Measurements from ENCODE around the gene BYSL. TPM values are rescaled to one million over a fixed set of nuclear protein-coding genes. Genes with fewer than 3 reads are reported as not detected.

BYSL gene
- total RNA-seq, 4 donors from 2014 or later, result 4.1 to 12.2 (median 7.7) TPM

- 91 to 100% methylated on average over 1 of the region's 1 CpG for WGBS, 2 donors
- intact Hi-C loops (cut with DNase I; ENCODE audit: low total_unique reads), result no loop called here
- no peak overlapping the region for H3K4me3 ChIP-seq (ENCODE audit: low read depth, poor library complexity, severe bottlenecking)
Observed at GRCh38 chr6:41901882-41902519, 19.3 kb upstream of the BYSL start.

DNA sequence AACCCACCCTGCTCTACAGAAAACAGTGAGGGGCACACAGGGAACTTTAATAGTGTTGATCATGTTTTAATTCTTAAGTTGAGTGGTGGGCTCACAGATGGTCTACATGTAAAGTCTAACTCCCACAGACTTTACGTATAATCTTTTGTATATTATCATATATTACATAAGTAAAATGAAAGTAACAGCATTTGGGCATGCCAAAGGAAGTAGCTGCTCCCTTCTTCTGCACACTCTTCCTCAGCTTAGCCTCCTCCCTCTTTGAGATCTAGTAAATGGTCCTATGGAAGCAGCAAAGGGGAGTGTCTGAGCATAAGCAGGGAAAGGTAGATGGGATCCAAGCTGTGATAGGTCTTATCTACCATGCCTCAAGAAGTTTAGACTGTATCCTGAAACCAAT is 11.6 kb upstream of the BYSL start:
- 88 to 94% methylated on average over 1 of the region's 1 CpG for WGBS, 2 donors
- intact Hi-C loops (cut with DNase I; ENCODE audit: low total_unique reads), result loop anchor here (10.0 kb wide), 1 partner anchor 65 kb away; no protein-coding TSS in a partner anchor
- TF ChIP-seq, protein P1, sequence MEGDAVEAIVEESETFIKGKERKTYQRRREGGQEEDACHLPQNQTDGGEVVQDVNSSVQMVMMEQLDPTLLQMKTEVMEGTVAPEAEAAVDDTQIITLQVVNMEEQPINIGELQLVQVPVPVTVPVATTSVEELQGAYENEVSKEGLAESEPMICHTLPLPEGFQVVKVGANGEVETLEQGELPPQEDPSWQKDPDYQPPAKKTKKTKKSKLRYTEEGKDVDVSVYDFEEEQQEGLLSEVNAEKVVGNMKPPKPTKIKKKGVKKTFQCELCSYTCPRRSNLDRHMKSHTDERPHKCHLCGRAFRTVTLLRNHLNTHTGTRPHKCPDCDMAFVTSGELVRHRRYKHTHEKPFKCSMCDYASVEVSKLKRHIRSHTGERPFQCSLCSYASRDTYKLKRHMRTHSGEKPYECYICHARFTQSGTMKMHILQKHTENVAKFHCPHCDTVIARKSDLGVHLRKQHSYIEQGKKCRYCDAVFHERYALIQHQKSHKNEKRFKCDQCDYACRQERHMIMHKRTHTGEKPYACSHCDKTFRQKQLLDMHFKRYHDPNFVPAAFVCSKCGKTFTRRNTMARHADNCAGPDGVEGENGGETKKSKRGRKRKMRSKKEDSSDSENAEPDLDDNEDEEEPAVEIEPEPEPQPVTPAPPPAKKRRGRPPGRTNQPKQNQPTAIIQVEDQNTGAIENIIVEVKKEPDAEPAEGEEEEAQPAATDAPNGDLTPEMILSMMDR (IDR thresholded peaks at IDR 0.05), result no peak
- no peak for TF ChIP-seq POLR2A (IDR thresholded peaks at IDR 0.05)
- no peak for DNase-seq (ENCODE audit: low spot score in 2 of 2)
- H3K4me3 ChIP-seq (ENCODE audit: low read depth, poor library complexity, severe bottlenecking), result no peak overlapping the region

More at GRCh38 chr6:41901882-41902519, 19.3 kb upstream of the BYSL start:
- TF ChIP-seq POLR2A (IDR thresholded peaks at IDR 0.05), result no peak
- TF ChIP-seq, protein P1 (IDR thresholded peaks at IDR 0.05), result no peak
- DNase-seq (ENCODE audit: low spot score in 2 of 2), result no peak

DNA sequence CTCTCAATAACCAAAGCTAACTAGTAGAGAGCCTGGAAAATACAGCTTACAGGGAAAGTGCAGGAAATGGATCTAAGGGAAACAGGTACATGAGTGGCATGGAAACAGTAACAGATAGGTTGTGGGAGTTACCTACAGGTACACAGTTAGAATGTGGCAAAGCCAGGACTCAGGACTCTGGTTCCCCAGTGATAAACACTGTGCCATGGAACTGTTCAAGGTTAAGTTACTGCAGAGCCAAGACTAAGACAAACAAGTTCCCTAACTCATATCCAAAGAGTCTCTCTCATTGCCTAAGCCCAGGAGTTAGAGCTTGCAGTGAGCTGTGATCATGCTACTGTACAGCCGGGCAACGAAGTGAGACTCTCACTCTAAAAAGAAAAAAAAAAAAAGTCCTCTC is 7.0 kb upstream of the BYSL start:
- intact Hi-C loops (cut with DNase I; ENCODE audit: low total_unique reads), result loop anchor here (10.0 kb wide), 1 partner anchor 70 kb away; no protein-coding TSS in a partner anchor
- no peak overlapping the region for H3K4me3 ChIP-seq (ENCODE audit: low read depth, poor library complexity, severe bottlenecking)
- no peak for DNase-seq (ENCODE audit: low spot score in 2 of 2)
- TF ChIP-seq POLR2A (IDR thresholded peaks at IDR 0.05), result no peak
- TF ChIP-seq, protein P1 (IDR thresholded peaks at IDR 0.05), result no peak
- 90 to 93% methylated on average over 2 of the region's 2 CpGs for WGBS, 2 donors

- no peak overlapping the region for H3K4me3 ChIP-seq (ENCODE audit: low read depth, poor library complexity, severe bottlenecking)
- TF ChIP-seq POLR2A (IDR thresholded peaks at IDR 0.05), result no peak
- TF ChIP-seq, protein P1 (IDR thresholded peaks at IDR 0.05), result no peak
- DNase-seq (ENCODE audit: low spot score in 2 of 2), result no peak
- WGBS, 2 donors, result 98% methylated on average over 4 of the region's 4 CpGs
- intact Hi-C loops (cut with DNase I; ENCODE audit: low total_unique reads), result loop anchor here (10.0 kb wide), 1 partner anchor 70 kb away; no protein-coding TSS in a partner anchor
Observed at GRCh38 chr6:41914869-41915530, 6.3 kb upstream of the BYSL start.

DNA sequence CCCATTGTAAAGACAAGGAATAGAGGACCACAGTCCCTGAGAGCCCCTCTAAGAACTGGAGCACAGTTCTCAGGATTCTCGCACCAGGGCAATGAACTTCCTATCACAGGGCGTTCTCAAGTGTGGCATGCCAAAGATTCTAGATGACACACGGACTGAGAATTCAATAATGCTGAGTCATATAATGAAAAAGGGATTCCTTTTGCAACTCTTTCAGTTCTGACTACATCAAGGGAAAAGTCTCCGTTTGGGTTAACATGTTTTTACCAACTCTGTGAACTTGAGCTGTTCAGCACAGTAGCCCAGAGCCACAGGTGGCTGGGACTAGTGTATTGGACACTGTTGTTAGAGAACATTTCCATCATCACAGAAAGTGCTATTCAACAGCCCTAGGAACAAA is 3.8 kb upstream of the BYSL start:
- no peak for DNase-seq (ENCODE audit: low spot score in 2 of 2)
- intact Hi-C loops (cut with DNase I; ENCODE audit: low total_unique reads), result loop anchor here (10.0 kb wide), 1 partner anchor 73 kb away; no protein-coding TSS in a partner anchor
- TF ChIP-seq, protein P1 (IDR thresholded peaks at IDR 0.05), result no peak
- TF ChIP-seq POLR2A (IDR thresholded peaks at IDR 0.05), result no peak
- no peak overlapping the region for H3K4me3 ChIP-seq (ENCODE audit: low read depth, poor library complexity, severe bottlenecking)
- WGBS, 2 donors, result 27 to 29% methylated on average over 4 of the region's 4 CpGs
